HepG2 (cell line): ENCODE measurements around the gene SULT1E1. TPM values are rescaled to one million over a fixed set of nuclear protein-coding genes. Genes with fewer than 3 reads are reported as not detected.
A peak's percentile ranks its signal among the peaks of the same experiment; 100 is the strongest.

Experiments used
- CEBPB ChIP-seq: IDR thresholded peaks from 2 replicates; pipeline ENCODE4 v1.6.1; 2011; ENCODE audit warnings: low read depth, low read length, improper control_type of control experiment, borderline replicate concordance
- EEA1 ChIP-seq: sonication (generic); formaldehyde crosslinking; IDR thresholded peaks from 2 replicates; pipeline ENCODE4 v1.5.1; 2020; ENCODE audit warnings: mild to moderate bottlenecking, missing genetic modification reagents, borderline replicate concordance
- ELK4 ChIP-seq: sonication (generic); formaldehyde crosslinking; IDR thresholded peaks from 2 replicates; pipeline ENCODE4 v1.9.0; 2021; ENCODE audit warnings: missing genetic modification reagents, borderline replicate concordance
- GMEB1 ChIP-seq: sonication (generic); formaldehyde crosslinking; IDR thresholded peaks from 2 replicates; pipeline ENCODE4 v1.5.1; 2020; ENCODE audit warnings: missing genetic modification reagents, mild to moderate bottlenecking, borderline replicate concordance
- KAT8 ChIP-seq: IDR thresholded peaks from 2 replicates; pipeline ENCODE4 v1.6.1; 2016; ENCODE audit warnings: missing genetic modification reagents, missing compliant biosample characterization
- NFKB2 ChIP-seq: sonication (generic); formaldehyde crosslinking; IDR thresholded peaks from 2 replicates; pipeline ENCODE4 v1.4.0; 2020; ENCODE audit warnings: missing genetic modification reagents, borderline replicate concordance
- NR3C1 ChIP-seq: sonication (generic); formaldehyde crosslinking; IDR thresholded peaks from 2 replicates; pipeline ENCODE4 v1.4.0; 2020; ENCODE audit warnings: missing genetic modification reagents
- PHF5A ChIP-seq: IDR thresholded peaks from one replicate; pipeline ENCODE4 v1.6.1; 2018; ENCODE audit warnings: low read depth, missing genetic modification reagents; ENCODE audit not compliant: unreplicated experiment
- SIN3B ChIP-seq: fragments of 150-350 bp; IDR thresholded peaks from 2 replicates; pipeline ENCODE4 v1.6.1; 2014; ENCODE audit warnings: low read length
- ZNF318 ChIP-seq: sonication (generic); formaldehyde crosslinking; IDR thresholded peaks from 2 replicates; pipeline ENCODE4 v1.4.0; 2020; ENCODE audit warnings: mild to moderate bottlenecking, missing genetic modification reagents
- ZNF33A ChIP-seq: sonication (generic); formaldehyde crosslinking; IDR thresholded peaks from 2 replicates; pipeline ENCODE4 v1.5.1; 2020; ENCODE audit warnings: missing genetic modification reagents, mild to moderate bottlenecking, moderate library complexity, borderline replicate concordance
- ZNF382 ChIP-seq: sonication (generic); formaldehyde crosslinking; IDR thresholded peaks from 2 replicates; pipeline ENCODE4 v1.5.0; 2020; ENCODE audit warnings: missing genetic modification reagents, mild to moderate bottlenecking, borderline replicate concordance
- ZNF569 ChIP-seq: sonication (generic); formaldehyde crosslinking; IDR thresholded peaks from 2 replicates; pipeline ENCODE4 v1.5.0; 2020; ENCODE audit warnings: mild to moderate bottlenecking, missing genetic modification reagents, moderate library complexity, borderline replicate concordance
- ZNF772 ChIP-seq: sonication (generic); formaldehyde crosslinking; IDR thresholded peaks from 2 replicates; pipeline ENCODE4 v1.5.0; 2020; ENCODE audit warnings: mild to moderate bottlenecking, missing genetic modification reagents
- ZNF790 ChIP-seq: sonication (generic); formaldehyde crosslinking; IDR thresholded peaks from 2 replicates; pipeline ENCODE4 v1.8.0; 2022; ENCODE audit warnings: missing genetic modification reagents, mild to moderate bottlenecking, borderline replicate concordance
- ZNF839 ChIP-seq: sonication (generic); formaldehyde crosslinking; IDR thresholded peaks from 2 replicates; pipeline ENCODE4 v1.4.0; 2020; ENCODE audit warnings: missing genetic modification reagents, mild to moderate bottlenecking, borderline replicate concordance
- ZNF850 ChIP-seq: sonication (generic); formaldehyde crosslinking; conservative IDR thresholded peaks from 2 replicates; pipeline ENCODE4 v1.9.0; 2021; ENCODE audit warnings: mild to moderate bottlenecking, missing genetic modification reagents
- polyA plus RNA-seq, 8 experiments: library from polyadenylated mRNA; depleted of rRNA in 3 of 8; stranded (reverse) in 7 of 8; unstranded in 1 of 8; fragments of >200 nt; fragmentation: Illumina TruSeq in 4 of 8; extraction: Trizol in 4 of 8; gene quantifications; 2 replicates each; pipeline versions ENCODE4 v1.2.1 to v1.2.3, GENCODE V29; 2011 to 2016; ENCODE audit warnings: low read depth in 4 of 8, missing spikeins in 1 of 8, mixed read lengths in 1 of 8; ENCODE audit not compliant: insufficient read depth in 1 of 8
- total RNA-seq, 5 experiments: library from RNA; depleted of rRNA; stranded (reverse); fragments of >200 nt; fragmentation: Illumina TruSeq; extraction: Trizol; gene quantifications; 2 replicates each; pipeline ENCODE4 v1.2.3, GENCODE V29; 2016; ENCODE audit warnings: low read depth in 1 of 5

The SULT1E1 gene
- total and polyA plus RNA-seq, 2 of the 13 experiments (the other 11 are each of a cell fraction or from before 2014, with no cell fraction given), result 1.7 to 3.9 TPM

- TF ChIP-seq ZNF318 (no peak), NR3C1 (CRISPR knock-in tag) (no peak), PHF5A (peak; percentile 86), ZNF772 (CRISPR knock-in tag) (no peak), SIN3B (no peak), ZNF382 (CRISPR knock-in tag) (no peak), ZNF839 (no peak), KAT8 (CRISPR knock-in tag) (peak; percentile 84), NFKB2 (CRISPR knock-in tag) (no peak), ZNF790 (CRISPR knock-in tag) (no peak), EEA1 (CRISPR knock-in tag) (no peak), ZNF569 (CRISPR knock-in tag) (no peak), ELK4 (no peak), ZNF33A (no peak), CEBPB (no peak), ZNF850 (CRISPR knock-in tag) (no peak), GMEB1 (no peak)
Measured at GRCh38 chr4:69823481-69824186, 36.3 kb downstream of the SULT1E1 start (continued).
